ENCODE results near the gene SVOPL.

Gene SVOPL

GRCh38 chr7:138550337-138550736, 150.8 kb downstream of the SVOPL start:
- no peak overlapping the region for H3K27ac Mint-ChIP-seq
- H3K4me3 Mint-ChIP-seq: no peak overlapping the region
- DNase-seq (no peak), ATAC-seq (replicated peaks) (no peak)
- H3K4me1 Mint-ChIP-seq (ENCODE audit: low read depth in 2 of 2): no peaks in the 10 kb centered on the region
- H3K27me3 Mint-ChIP-seq: no peaks in the 10 kb centered on the region
- H3K36me3 Mint-ChIP-seq (ENCODE audit: insufficient read depth): peaks cover 16% of the 10 kb centered on the region
- H3K9me3 Mint-ChIP-seq: peaks cover 1 to 9% of the 10 kb centered on the region in 2 donors

- DNase-seq: no peak
- H3K9me3 Mint-ChIP-seq: peaks cover 1 to 9% of the 10 kb centered on the region in 2 donors
- peaks cover 6% of the 10 kb centered on the region for H3K36me3 Mint-ChIP-seq (ENCODE audit: insufficient read depth)
- no peak for ATAC-seq (replicated peaks)
- no peaks in the 10 kb centered on the region for H3K27me3 Mint-ChIP-seq
- no peak overlapping the region for H3K27ac Mint-ChIP-seq
- H3K4me1 Mint-ChIP-seq (ENCODE audit: low read depth in 2 of 2): peaks cover 0 to 3% of the 10 kb centered on the region in 2 donors
- H3K4me3 Mint-ChIP-seq: no peak overlapping the region
Observed at GRCh38 chr7:138549082-138549481, 152.1 kb downstream of the SVOPL start.

GRCh38 chr7:138546829-138547228, 154.3 kb downstream of the SVOPL start:
- Mint-ChIP-seq H3K27me3 (no peaks in the 10 kb centered on the region), H3K36me3 (ENCODE audit: insufficient read depth) (no peaks in the 10 kb centered on the region), H3K4me1 (ENCODE audit: low read depth in 2 of 2) (peaks cover 4 to 8% of the 10 kb centered on the region in 2 donors), H3K27ac (no peak overlapping the region), H3K4me3 (no peak overlapping the region), H3K9me3 (peaks cover 1 to 9% of the 10 kb centered on the region in 2 donors)
- ATAC-seq (replicated peaks) (no peak), DNase-seq (no peak)

- Mint-ChIP-seq H3K36me3 (ENCODE audit: insufficient read depth) (no peaks in the 10 kb centered on the region), H3K4me3 (no peak overlapping the region), H3K4me1 (ENCODE audit: low read depth in 2 of 2) (peaks cover 6 to 10% of the 10 kb centered on the region in 2 donors), H3K9me3 (peaks cover 1 to 9% of the 10 kb centered on the region in 2 donors), H3K27me3 (no peaks in the 10 kb centered on the region), H3K27ac (no peak overlapping the region)
- no peak for ATAC-seq (replicated peaks)
- DNase-seq: no peak
Observed at GRCh38 chr7:138546064-138546619, 155.0 kb downstream of the SVOPL start.

- Mint-ChIP-seq H3K9me3 (peaks cover 1 to 9% of the 10 kb centered on the region in 2 donors), H3K36me3 (ENCODE audit: insufficient read depth) (no peaks in the 10 kb centered on the region), H3K27ac (no peak overlapping the region), H3K4me1 (ENCODE audit: low read depth in 2 of 2) (peaks cover 6 to 10% of the 10 kb centered on the region in 2 donors), H3K27me3 (no peaks in the 10 kb centered on the region), H3K4me3 (no peak overlapping the region)
- ATAC-seq (replicated peaks) (no peak), DNase-seq (no peak)
Observed at GRCh38 chr7:138545123-138545522, 156.0 kb downstream of the SVOPL start.
